Transverse colon (tissue), 4 donors: ENCODE data around the gene KRTAP10-3.

Source experiments
- CTCF ChIP-seq, 5 experiments: fragments of 200-600 bp in 3 of 5; fragments of 450-650 bp in 2 of 5; sonication (generic) in 3 of 5; IDR thresholded peaks; 1 replicate in 2 of 5; 2 replicates in 3 of 5; pipeline ENCODE4 v1.5.1; 2016 to 2017; ENCODE audit warnings: antibody characterized with exemption in 5 of 5, inconsistent platforms in 3 of 5, mild to moderate bottlenecking in 2 of 5, moderate library complexity in 1 of 5
- EP300 ChIP-seq: sonication (generic); formaldehyde crosslinking; IDR thresholded peaks from one replicate; pipeline ENCODE4 v1.6.1; 2017; ENCODE audit warnings: antibody characterized with exemption, low read depth
- POLR2A ChIP-seq: fragments of 450-650 bp; IDR thresholded peaks from one replicate; pipeline ENCODE4 v1.6.1; 2016; ENCODE audit warnings: antibody characterized with exemption, mild to moderate bottlenecking, moderate library complexity
- POLR2AphosphoS5 ChIP-seq, 3 donors: sonication (generic); formaldehyde crosslinking; IDR thresholded peaks; one replicate each; pipeline ENCODE4 v1.6.1; 2016; ENCODE audit warnings: antibody characterized with exemption in 3 of 3

GRCh38 chr21:44590311-44590721, 31.7 kb upstream of the KRTAP10-3 start:
- TF ChIP-seq CTCF (IDR thresholded peaks at IDR 0.05) (no peak), POLR2A (no peak), POLR2AphosphoS5 (IDR thresholded peaks at IDR 0.05) (no peak), EP300 (no peak)
